ENCODE results near the gene MCF2L.

DNA sequence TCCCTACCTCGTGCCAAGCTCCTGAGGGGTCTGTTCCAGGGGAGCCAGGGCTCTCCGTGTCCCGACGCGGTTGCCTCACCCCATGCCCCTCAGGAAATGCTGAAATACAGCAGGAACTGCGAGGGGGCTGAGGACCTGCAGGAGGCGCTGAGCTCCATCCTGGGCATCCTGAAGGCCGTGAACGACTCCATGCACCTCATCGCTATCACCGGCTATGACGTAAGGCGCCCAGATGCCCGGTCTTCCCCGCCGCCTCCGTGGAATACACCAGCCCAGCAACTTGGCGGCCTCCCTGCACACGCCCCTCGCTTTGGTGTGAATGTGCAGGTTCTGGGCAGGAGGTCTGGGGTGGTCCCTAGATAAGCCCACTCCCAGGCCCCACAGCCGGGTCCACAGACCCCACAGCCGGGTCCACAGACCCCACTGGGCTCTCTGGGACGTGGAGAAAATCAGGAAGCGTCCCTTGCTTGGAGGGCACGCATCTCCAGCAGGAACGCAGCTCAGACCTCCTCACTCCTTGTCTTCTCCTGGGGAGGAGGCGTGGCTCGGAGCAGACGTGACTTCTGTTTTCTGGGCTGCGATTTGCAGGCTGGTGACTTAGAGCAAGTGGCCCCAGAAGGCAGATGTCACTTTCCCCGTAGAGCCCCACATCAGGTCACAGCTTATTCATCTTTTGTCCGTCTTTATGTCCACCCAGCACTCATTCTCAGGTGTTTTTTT lies 117.2 kb downstream of the MCF2L start:
- no peak for TF ChIP-seq CTCF (IDR thresholded peaks at IDR 0.05)
- no peak for TF ChIP-seq POLR2A (IDR thresholded peaks at IDR 0.05)

All from body of pancreas (tissue), 4 donors.